Chondrocyte (in vitro differentiated cells): ENCODE data around the gene CTIF. TPM values are rescaled to one million over a fixed set of nuclear protein-coding genes. Genes with fewer than 3 reads are reported as not detected.

ENCODE experiments used
- DNase-seq: peaks from one replicate; pipeline ENCODE4 v3.0.0; 2021; ENCODE audit warnings: mixed read lengths, low spot score
- H3K27ac Mint-ChIP-seq: one replicate; pipeline ENCODE4 v1.8.0; 2021; ENCODE audit warnings: mild to moderate bottlenecking, moderate library complexity, mixed read lengths; ENCODE audit not compliant: unreplicated experiment
- H3K27me3 Mint-ChIP-seq: 2 replicates; pipeline ENCODE4 v1.8.0; 2021; ENCODE audit warnings: low read depth, mixed read lengths
- H3K36me3 Mint-ChIP-seq: 2 replicates; pipeline ENCODE4 v1.8.0; 2021; ENCODE audit warnings: low read depth, mixed read lengths
- H3K4me1 Mint-ChIP-seq: 2 replicates; pipeline ENCODE4 v1.8.0; 2021; ENCODE audit warnings: low read depth, mild to moderate bottlenecking, mixed read lengths
- H3K4me3 Mint-ChIP-seq: one replicate; pipeline ENCODE4 v1.8.0; 2021; ENCODE audit warnings: mild to moderate bottlenecking, moderate library complexity, mixed read lengths; ENCODE audit not compliant: unreplicated experiment
- H3K9me3 Mint-ChIP-seq: 2 replicates; pipeline ENCODE4 v1.8.0; 2021; ENCODE audit warnings: low read depth, mixed read lengths
- CTCF ChIP-seq: fragments of 200-600 bp; sonication (generic); IDR thresholded peaks from 2 replicates; pipeline ENCODE4 v1.5.0; 2021; ENCODE audit warnings: antibody characterized with exemption, mild to moderate bottlenecking, moderate library complexity
- total RNA-seq: library from RNA; stranded (reverse); gene quantifications from 3 replicates; pipeline ENCODE4 v1.2.1, GENCODE V29; 2021

The CTIF gene
- total RNA-seq, 1 donor from 2014 or later = 184 TPM

DNA sequence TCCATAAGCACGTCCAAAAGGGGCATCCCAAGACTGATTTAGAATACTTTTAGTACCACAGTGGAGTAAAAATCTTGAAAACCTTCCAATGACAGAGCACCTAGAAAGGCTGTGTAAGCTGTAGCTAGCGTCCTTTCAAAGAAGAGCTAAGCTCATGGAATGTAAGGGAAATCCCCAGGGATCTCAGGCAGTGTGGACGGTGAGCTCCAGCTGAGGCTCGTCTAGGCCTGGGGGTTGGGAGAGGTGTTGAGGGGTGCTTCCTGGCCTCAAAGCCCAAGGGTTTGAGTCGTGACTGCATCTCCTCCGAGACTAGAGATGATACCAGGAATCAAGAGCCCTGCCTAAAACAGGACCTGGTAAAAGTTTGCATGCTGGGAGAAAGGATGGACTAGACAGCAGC lies 7.6 kb downstream of the CTIF start:
- Mint-ChIP-seq H3K27me3 (no peaks in the 10 kb centered on the region), H3K9me3 (no peaks in the 10 kb centered on the region), H3K4me1 (peaks cover 95% of the 10 kb centered on the region), H3K36me3 (peaks cover 16% of the 10 kb centered on the region), H3K27ac (peak overlapping the region; percentile 99), H3K4me3 (peak overlapping the region; percentile 58)
- TF ChIP-seq CTCF = no peak
- no peak for DNase-seq

- H3K4me3 Mint-ChIP-seq = no peak overlapping the region
- H3K4me1 Mint-ChIP-seq = peaks cover 92% of the 10 kb centered on the region
- no peaks in the 10 kb centered on the region for H3K9me3 Mint-ChIP-seq
- no peak for DNase-seq
- H3K27ac Mint-ChIP-seq = peak overlapping the region; percentile 99
- peaks cover 15% of the 10 kb centered on the region for H3K36me3 Mint-ChIP-seq
- H3K27me3 Mint-ChIP-seq = no peaks in the 10 kb centered on the region
- no peak for TF ChIP-seq CTCF
Measured at GRCh38 chr18:48547531-48547981, 8.7 kb downstream of the CTIF start.

GRCh38 chr18:48548011-48548771 lies 9.4 kb downstream of the CTIF start:
- Mint-ChIP-seq H3K36me3 (peaks cover 15% of the 10 kb centered on the region), H3K4me3 (peak overlapping the region; percentile 14), H3K27me3 (no peaks in the 10 kb centered on the region), H3K4me1 (peaks cover 90% of the 10 kb centered on the region), H3K27ac (peak overlapping the region; percentile 99), H3K9me3 (no peaks in the 10 kb centered on the region)
- peak; percentile 20 for TF ChIP-seq CTCF
- no peak for DNase-seq

- peak overlapping the region; percentile 99 for H3K27ac Mint-ChIP-seq
- no peaks in the 10 kb centered on the region for H3K9me3 Mint-ChIP-seq
- H3K36me3 Mint-ChIP-seq = peaks cover 15% of the 10 kb centered on the region
- H3K27me3 Mint-ChIP-seq = no peaks in the 10 kb centered on the region
- no peak for TF ChIP-seq CTCF
- H3K4me1 Mint-ChIP-seq = peaks cover 84% of the 10 kb centered on the region
- DNase-seq = no peak
- peak overlapping the region; percentile 14 for H3K4me3 Mint-ChIP-seq
Measured at GRCh38 chr18:48548921-48549320, 10.1 kb downstream of the CTIF start.

- peak overlapping the region; percentile 99 for H3K27ac Mint-ChIP-seq
Measured at GRCh38 chr18:48550101-48550729, 11.4 kb downstream of the CTIF start.

More at GRCh38 chr18:48550101-48550729, 11.4 kb downstream of the CTIF start:
- no peak for DNase-seq
- Mint-ChIP-seq H3K4me3 (no peak overlapping the region), H3K9me3 (no peaks in the 10 kb centered on the region), H3K36me3 (peaks cover 18% of the 10 kb centered on the region), H3K4me1 (peaks cover 75% of the 10 kb centered on the region), H3K27me3 (no peaks in the 10 kb centered on the region)
- TF ChIP-seq CTCF = no peak
